IPS-18a (cell line): Measurements from ENCODE around the gene REPIN1.
A peak's percentile ranks its signal among the peaks of the same experiment; 100 is the strongest.

Experiments
- H3K27ac ChIP-seq: one replicate; pipeline ENCODE4 v1.5.1; 2013; ENCODE audit warnings: low read length
- H3K27me3 ChIP-seq: one replicate; pipeline ENCODE4 v1.6.1; 2013; ENCODE audit warnings: mild to moderate bottlenecking, low read length; ENCODE audit not compliant: control insufficient read depth, insufficient read depth
- H3K36me3 ChIP-seq: one replicate; pipeline ENCODE4 v1.6.1; 2013; ENCODE audit warnings: low read depth, low read length; ENCODE audit not compliant: control insufficient read depth
- H3K4me1 ChIP-seq: one replicate; pipeline ENCODE4 v1.6.1; 2013; ENCODE audit warnings: low read depth, low read length; ENCODE audit not compliant: control insufficient read depth
- H3K4me3 ChIP-seq: one replicate; pipeline ENCODE4 v1.5.1; 2013; ENCODE audit warnings: low read length
- H3K9ac ChIP-seq: one replicate; pipeline ENCODE4 v1.6.1; 2013; ENCODE audit warnings: mild to moderate bottlenecking, low read length, moderate library complexity
- H3K9me3 ChIP-seq: one replicate; pipeline ENCODE4 v1.6.1; 2013; ENCODE audit warnings: low read depth, low read length; ENCODE audit not compliant: control insufficient read depth

Gene REPIN1

DNA sequence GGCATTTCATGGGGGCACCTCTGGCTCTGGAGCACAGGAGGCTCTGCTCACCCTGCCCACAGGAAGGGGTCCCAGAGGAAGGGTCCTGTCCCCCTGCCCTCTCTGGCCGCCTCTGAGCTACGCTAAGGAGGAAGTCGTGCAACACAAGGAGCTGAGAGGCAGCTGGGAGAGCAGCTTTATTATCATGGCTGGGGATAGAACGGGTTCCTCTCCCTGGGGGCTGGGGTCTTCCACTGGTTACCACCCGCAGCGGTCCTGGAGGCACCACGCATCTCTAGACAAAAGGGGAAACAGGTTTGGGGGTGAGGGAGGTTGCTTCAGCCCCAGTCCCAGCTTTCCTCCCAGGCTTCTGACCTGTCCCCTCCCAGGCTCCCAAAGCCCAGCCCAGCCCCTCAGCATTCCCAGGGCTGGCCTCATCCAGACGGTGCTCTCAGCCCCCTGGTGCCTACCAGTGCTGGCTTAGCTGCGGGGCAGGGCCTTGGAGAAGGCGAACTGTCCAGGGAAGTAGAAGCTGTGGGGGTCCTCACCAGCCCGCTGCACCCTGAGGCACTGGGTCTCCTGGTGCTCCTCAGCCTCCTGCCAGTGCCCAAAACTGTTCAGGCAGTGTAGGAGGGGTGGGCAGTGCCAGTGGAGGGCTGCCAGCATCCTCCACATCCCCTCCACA is 30.3 kb upstream of the REPIN1 start:
- Histone ChIP-seq H3K4me1 (peaks cover 24% of the 10 kb centered on the region), H3K27ac (no peak overlapping the region), H3K4me3 (no peak overlapping the region)

DNA sequence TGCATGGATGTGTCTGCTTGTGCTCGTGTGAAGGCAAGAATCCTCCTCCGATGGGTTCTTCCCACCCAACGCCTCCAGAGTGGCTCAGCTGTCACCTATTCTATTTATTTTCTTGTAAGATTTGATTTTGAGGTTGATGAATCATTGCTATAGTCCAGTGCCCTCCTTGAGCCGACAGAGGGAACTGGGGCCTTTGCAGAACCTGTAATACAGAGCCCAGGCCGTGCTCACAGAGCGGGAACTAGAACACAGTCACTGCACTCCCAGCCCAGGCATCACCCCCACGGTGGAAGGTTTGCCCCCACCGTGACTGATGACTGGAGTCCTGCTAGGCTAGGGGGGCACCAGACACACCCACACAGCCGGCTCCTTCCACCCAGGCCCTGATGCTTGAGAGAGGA is 29.2 kb upstream of the REPIN1 start:
- Histone ChIP-seq H3K4me3 (peak overlapping the region; percentile 77), H3K36me3 (peaks cover 7% of the 10 kb centered on the region), H3K27ac (no peak overlapping the region), H3K9me3 (peaks cover 8% of the 10 kb centered on the region), H3K4me1 (peaks cover 24% of the 10 kb centered on the region), H3K9ac (no peak overlapping the region), H3K27me3 (peaks cover 39% of the 10 kb centered on the region)

More for the DNA sequence above, 30.3 kb upstream of the REPIN1 start:
- H3K9me3 ChIP-seq, result no peaks in the 10 kb centered on the region
- H3K9ac ChIP-seq, result no peak overlapping the region
- H3K36me3 ChIP-seq, result peaks cover 7% of the 10 kb centered on the region
- H3K27me3 ChIP-seq, result peaks cover 29% of the 10 kb centered on the region

DNA sequence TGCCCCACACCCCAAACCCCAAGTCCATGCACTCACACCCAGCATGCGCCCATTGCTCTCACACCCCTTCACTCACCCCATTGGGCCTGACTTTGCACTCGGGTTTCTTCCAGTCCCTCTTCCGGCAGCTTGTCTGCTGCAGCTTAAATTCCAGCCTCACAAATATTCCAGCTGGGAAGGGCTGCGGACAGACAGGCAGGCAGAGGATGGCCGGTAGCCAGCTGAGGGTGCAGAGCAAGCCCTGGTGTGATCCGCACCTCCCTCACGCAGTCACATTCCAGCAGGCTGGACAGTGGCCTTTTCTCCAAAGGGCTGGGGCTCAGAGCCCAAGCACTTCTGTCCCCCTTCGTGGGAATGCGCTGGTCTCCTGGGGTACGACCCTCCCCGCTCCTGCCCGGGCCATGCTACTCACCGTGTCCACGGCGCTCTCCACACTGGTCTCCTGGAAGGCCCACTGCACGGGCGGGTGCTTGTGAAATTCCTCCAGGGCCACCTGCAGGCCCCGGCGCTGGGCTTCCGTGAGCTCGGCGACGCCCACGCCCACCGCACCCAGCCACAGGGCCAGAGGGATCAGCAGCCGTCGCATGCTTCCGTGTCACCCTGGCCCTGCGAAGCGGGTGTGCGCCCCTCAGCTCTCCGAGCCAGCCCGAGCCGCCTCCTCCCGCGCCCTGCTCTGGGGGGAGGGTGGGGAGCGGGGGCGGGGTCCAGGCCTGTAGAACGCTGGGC is 28.4 kb upstream of the REPIN1 start:
- no peak overlapping the region for H3K27ac ChIP-seq
- H3K9ac ChIP-seq, result no peak overlapping the region
- H3K36me3 ChIP-seq, result peaks cover 7% of the 10 kb centered on the region
- H3K27me3 ChIP-seq, result peaks cover 39% of the 10 kb centered on the region
- peak overlapping the region; percentile 77 for H3K4me3 ChIP-seq
- peaks cover 21% of the 10 kb centered on the region for H3K4me1 ChIP-seq
- peaks cover 8% of the 10 kb centered on the region for H3K9me3 ChIP-seq

DNA sequence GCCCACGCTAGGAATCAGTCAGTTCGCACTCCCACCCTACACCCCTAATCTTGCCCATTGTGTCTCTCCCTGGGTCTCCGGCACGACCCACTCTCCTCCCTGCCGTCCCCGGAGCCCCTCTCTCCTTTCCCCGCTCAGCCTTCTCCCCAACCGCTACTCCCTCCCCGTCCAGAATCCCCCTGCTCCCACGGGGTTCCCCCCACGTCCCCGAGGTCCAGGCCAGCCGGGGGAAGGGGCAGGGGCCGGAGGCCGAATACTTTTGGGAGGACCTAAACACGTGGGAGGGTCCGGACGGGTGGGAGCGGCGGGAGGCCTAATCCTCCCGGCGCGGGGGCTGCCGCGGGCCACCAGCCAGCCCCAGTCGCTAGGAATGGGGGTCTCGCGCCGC is 27.8 kb upstream of the REPIN1 start:
- H3K4me1 ChIP-seq, result peaks cover 14% of the 10 kb centered on the region
- peak overlapping the region; percentile 65 for H3K9ac ChIP-seq
- peaks cover 39% of the 10 kb centered on the region for H3K27me3 ChIP-seq
- H3K9me3 ChIP-seq, result peaks cover 8% of the 10 kb centered on the region
- H3K36me3 ChIP-seq, result peaks cover 7% of the 10 kb centered on the region
- peak overlapping the region; percentile 77 for H3K4me3 ChIP-seq
- H3K27ac ChIP-seq, result no peak overlapping the region

DNA sequence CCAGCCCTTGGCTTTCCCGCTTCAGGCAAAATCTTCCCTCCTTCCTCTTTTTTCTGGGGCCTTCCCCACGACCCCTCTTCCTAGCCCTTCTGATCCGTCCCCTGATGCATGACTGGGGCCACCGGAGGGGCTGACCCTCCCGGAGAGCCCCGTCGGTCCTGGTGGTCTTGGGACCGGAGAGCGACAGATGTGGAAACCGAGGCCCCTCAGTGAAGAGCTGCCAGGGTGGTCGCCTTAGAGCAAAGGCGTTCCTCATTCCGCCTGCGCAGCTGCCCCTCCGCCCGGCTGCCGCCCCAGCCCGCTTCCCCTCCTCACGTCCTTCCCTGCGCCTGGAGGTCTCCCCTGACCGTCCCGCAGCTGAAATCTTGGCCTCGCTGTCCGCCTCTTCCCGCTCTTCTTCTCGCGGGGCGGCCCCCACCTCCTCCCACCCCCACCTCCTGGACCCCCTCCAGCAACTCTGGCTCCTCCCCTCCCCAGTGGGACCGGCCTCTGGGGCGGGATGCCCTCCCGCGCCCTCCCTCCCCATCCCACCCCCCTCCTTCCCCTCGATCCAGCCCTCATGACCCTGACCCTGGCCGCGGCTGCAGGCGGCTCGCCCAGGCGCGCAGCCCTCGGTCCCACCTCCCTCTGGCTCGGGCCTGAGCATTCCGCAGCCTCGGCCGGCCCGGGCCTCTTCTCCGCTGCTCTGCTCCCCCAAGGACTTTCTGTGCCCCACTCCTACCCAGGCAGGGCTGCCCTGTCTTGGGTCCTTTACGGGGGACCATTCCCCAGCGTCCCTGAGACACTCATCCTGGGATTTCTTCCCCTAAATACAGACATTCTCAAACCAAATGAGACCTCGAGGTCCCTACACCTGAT is 27.1 kb upstream of the REPIN1 start, which contains the start of gene RARRES2:
Gene RARRES2, minus strand, starts transcription at position 367 of the 858 bp plus-strand sequence. CDS start 1,020 bp downstream, outside the sequence.
- no peak within 1 kb of the TSS for H3K27ac ChIP-seq
- H3K9ac ChIP-seq, result peak within 1 kb of the TSS; percentile 65
- peak within 1 kb of the TSS; percentile 77 for H3K4me3 ChIP-seq
- H3K36me3 ChIP-seq, result peaks cover 7% of the 10 kb centered on the region
- peaks cover 39% of the 10 kb centered on the region for H3K27me3 ChIP-seq
- peaks cover 8% of the 10 kb centered on the region for H3K9me3 ChIP-seq
- H3K4me1 ChIP-seq, result peaks cover 10% of the 10 kb centered on the region

DNA sequence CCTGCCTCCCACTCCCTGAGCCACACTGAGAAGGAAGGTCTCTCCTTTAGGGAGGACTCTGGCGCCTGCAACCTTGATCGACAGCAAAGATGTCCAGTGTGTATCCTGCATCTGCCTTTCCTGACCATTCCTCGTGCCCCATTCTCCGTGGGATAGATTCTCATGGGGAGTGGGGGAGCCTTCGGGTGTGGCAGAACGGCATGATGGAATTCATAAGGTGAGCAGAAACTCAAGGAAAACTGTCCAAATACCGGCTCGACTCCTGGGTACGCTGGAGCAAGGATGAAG is 26.6 kb upstream of the REPIN1 start:
- Histone ChIP-seq H3K9ac (no peak overlapping the region), H3K27ac (no peak overlapping the region), H3K4me3 (peak overlapping the region; percentile 77), H3K36me3 (peaks cover 7% of the 10 kb centered on the region), H3K4me1 (peaks cover 10% of the 10 kb centered on the region), H3K27me3 (peaks cover 39% of the 10 kb centered on the region), H3K9me3 (peaks cover 8% of the 10 kb centered on the region)

DNA sequence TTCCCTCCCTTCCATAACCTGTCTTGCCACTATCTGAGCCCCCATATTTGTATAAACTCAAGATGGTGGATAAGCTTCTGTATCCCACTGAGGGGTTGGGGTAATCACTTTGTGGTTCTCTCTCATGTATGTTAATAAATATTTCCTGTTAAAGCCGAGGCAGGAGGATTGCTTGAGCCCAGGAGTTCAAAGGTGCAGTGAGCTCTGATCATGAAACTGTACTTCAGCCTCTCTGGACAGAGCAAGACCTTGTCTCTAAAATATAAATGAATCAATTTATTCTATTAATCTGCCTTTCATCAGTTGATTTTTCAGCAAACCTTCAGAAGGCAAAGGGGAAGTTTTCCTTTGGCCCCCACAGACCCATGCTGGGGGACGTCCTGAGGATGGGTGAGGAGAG is 25.4 kb upstream of the REPIN1 start:
- H3K4me3 ChIP-seq, result no peak overlapping the region
- no peaks in the 10 kb centered on the region for H3K36me3 ChIP-seq
- H3K9me3 ChIP-seq, result peaks cover 8% of the 10 kb centered on the region
- H3K27ac ChIP-seq, result no peak overlapping the region
- H3K4me1 ChIP-seq, result peaks cover 10% of the 10 kb centered on the region
- H3K27me3 ChIP-seq, result peaks cover 39% of the 10 kb centered on the region
- no peak overlapping the region for H3K9ac ChIP-seq

DNA sequence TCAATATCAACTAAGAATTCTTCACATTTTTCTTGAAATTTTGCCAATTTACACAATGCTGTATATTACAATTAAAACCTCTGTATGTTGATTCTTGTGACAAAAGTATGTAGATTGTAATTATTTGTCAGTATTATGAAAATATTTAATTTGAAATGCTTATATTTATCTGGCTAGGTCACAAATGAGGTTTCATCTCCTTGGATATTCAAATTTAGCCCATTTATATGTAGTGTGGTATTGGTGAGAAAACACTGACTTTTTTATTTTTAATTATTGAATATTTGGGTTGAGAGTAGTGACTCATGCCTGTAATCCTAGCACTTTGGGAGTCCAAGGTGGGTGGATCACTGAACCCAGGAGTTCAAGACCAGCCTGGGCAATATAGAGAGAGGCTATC is 24.3 kb upstream of the REPIN1 start:
- no peak overlapping the region for H3K9ac ChIP-seq
- no peaks in the 10 kb centered on the region for H3K36me3 ChIP-seq
- H3K27me3 ChIP-seq, result peaks cover 39% of the 10 kb centered on the region
- no peak overlapping the region for H3K27ac ChIP-seq
- peaks cover 8% of the 10 kb centered on the region for H3K9me3 ChIP-seq
- H3K4me1 ChIP-seq, result peaks cover 10% of the 10 kb centered on the region
- no peak overlapping the region for H3K4me3 ChIP-seq

DNA sequence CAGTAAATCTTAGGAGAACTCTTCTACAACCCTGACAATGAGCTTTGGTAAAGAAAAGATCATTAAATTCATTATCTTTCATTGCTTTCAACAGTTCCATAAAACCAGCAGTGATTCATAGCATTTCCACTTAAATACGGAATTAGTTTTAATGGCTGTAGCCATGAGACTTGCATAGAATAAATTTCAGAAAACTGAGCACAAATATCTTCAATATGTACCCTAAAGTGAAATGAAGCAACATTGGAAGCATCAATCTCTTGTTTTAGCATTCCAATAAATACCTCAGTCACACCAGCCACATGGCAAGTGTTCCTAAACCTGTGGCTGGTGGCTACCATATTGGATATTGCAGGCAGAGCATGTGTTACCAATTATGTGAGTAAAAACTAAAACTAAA is 23.6 kb upstream of the REPIN1 start:
- peaks cover 36% of the 10 kb centered on the region for H3K27me3 ChIP-seq
- H3K36me3 ChIP-seq, result no peaks in the 10 kb centered on the region
- H3K27ac ChIP-seq, result no peak overlapping the region
- no peak overlapping the region for H3K9ac ChIP-seq
- no peak overlapping the region for H3K4me3 ChIP-seq
- H3K4me1 ChIP-seq, result peaks cover 7% of the 10 kb centered on the region
- peaks cover 8% of the 10 kb centered on the region for H3K9me3 ChIP-seq

DNA sequence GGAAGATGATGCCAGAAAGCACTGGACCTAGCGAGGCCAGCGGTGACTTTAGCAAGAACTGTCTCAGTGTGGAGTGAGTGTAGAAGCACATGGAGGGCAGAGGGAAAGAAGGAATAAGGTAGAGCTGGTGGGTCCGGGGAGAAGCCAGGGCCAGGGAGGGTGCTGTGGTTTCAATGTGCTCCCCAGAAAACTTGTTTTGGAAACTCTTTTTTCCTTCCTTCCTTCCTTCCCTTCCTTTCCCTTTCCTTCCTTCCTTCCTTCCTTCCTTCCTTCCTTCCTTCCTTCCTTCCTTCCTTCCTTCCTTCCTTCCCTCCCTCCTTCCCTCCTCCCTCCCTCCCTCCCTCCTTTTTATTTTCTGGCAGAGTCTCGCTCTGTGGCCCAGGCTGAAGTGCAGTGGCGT is 21.7 kb upstream of the REPIN1 start:
- Histone ChIP-seq H3K9me3 (peaks cover 8% of the 10 kb centered on the region), H3K4me1 (peaks cover 5% of the 10 kb centered on the region), H3K36me3 (no peaks in the 10 kb centered on the region), H3K27ac (no peak overlapping the region), H3K9ac (no peak overlapping the region), H3K4me3 (no peak overlapping the region), H3K27me3 (peaks cover 23% of the 10 kb centered on the region)

DNA sequence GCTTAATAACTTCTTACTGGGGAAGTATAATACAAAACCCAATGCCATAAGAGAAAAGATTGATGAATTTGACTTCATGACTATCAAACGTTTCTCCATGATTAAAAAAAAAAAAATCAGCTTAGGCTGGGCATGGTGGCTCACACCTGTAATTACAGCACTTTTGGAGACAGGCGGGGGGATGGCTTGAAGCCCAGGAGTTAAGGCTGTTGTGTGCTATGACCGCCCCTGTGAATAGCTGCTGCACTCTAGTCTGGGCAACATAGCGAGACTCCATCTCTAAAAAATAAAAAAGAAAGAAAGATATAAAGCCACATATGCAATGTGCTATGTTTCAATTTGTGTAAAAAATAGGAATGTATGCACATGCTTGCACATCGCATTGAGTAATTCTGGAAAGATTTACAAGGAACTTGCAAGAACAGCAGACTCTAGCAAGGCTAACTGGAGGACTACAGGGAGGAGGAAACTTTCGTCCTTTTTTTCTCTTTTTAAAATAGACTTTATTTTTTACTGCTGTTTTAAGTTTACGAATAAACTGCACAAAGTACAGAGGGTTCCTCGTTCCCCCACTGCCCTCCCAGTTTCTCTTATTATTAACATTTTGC is 16.9 kb upstream of the REPIN1 start:
- no peak overlapping the region for H3K27ac ChIP-seq
- no peaks in the 10 kb centered on the region for H3K27me3 ChIP-seq
- H3K9ac ChIP-seq, result no peak overlapping the region
- H3K9me3 ChIP-seq, result no peaks in the 10 kb centered on the region
- H3K4me1 ChIP-seq, result no peaks in the 10 kb centered on the region
- H3K36me3 ChIP-seq, result no peaks in the 10 kb centered on the region
- H3K4me3 ChIP-seq, result no peak overlapping the region
